KOPT-K1 (cell line): ENCODE data around the gene MAGOHB.
"Not testable (repeated sequence)": the region's sequence is repeated elsewhere in the genome, so short reads cannot be mapped to it uniquely, and the experiment has no call there.

Experiments
- H3K27ac ChIP-seq: fragments of 200-600 bp; sonication (generic); 2 replicates; pipeline ENCODE4 v1.5.1; 2016; ENCODE audit warnings: antibody characterized with exemption, mild to moderate bottlenecking, low read depth, low read length; ENCODE audit not compliant: poor library complexity, severe bottlenecking
- H3K36me3 ChIP-seq: fragments of 200-600 bp; sonication (generic); 2 replicates; pipeline ENCODE4 v1.5.1; 2017; ENCODE audit warnings: antibody characterized with exemption, mild to moderate bottlenecking, low read length, moderate library complexity; ENCODE audit not compliant: insufficient read depth
- H3K9me3 ChIP-seq: fragments of 200-600 bp; sonication (generic); 2 replicates; pipeline ENCODE4 v1.5.1; 2017; ENCODE audit warnings: antibody characterized with exemption, low read length, mild to moderate bottlenecking; ENCODE audit not compliant: insufficient read depth, poor library complexity, severe bottlenecking

MAGOHB gene

DNA sequence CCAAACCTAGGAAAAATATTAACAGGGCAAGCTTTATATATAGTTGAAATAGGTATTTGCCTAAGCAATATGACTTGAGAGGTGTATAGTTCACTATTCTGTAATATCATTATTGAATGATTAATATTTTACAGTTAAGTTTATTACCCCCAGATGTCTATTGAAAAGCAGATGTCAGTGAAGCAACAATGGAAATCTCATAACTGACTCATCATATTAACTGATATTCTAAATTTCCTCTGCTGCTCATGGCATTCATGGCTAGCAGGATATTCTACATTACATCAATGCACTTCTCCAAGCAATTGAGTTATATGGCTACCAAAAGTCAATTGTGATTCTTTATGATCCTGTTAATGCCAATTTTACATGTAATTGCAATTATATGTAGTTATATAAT, 9.7 kb upstream of the MAGOHB start:
- no peaks in the 10 kb centered on the region for H3K36me3 ChIP-seq
- no peaks in the 10 kb centered on the region for H3K9me3 ChIP-seq
- H3K27ac ChIP-seq = no peak overlapping the region

DNA sequence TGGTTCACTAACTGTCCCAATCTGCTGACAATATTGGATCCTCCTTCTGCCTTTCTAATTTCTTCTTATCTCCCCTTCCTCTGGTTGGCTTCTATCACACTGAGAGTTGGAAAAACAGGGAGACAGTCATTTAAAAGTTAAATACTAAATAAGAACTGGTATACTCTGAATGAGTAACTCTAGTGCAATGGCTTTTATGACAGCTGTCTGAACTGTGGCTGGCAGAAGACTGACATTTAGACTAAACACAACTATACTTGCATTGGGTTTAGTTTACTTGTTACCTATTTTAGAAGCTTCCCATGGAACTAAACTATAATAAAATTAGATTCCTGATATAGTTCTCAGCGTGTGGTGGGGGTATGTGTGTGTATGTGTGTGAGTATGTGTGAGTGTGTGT, 7.9 kb upstream of the MAGOHB start:
- H3K9me3 ChIP-seq = no peaks in the 10 kb centered on the region
- no peak overlapping the region for H3K27ac ChIP-seq
- no peaks in the 10 kb centered on the region for H3K36me3 ChIP-seq

DNA sequence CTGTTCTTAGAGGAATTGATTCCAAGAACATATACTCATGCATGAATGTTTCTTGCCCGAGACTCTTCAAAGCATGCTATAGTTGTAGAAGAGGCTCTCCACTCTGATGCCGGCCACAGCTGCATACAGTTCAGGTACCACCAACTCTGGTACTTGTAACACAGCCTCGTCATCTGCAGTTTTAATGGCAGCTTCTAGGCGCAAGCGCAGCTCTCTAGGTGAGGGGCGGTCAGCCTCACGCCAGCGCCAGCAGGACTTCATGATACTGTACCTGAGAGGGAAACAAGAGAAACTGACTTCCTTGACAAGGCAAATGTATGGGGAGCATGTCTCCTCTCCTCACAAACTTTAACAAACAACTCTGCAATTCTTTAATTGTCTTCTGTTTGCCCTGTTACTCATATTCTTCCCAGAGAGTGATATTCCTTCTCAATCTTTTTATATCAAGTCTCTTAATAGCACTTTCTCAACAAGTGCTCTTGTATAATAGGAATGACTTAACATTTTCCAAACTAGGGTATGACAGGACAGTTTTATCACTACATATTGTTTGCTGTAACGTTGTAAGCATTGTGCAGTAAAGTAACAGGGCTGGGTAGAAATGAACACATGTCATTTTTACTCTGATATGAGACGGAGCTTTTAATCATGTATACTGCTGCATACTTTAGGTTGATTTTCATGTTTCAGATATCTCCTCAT, 6.8 kb upstream of the MAGOHB start:
- no peak overlapping the region for H3K27ac ChIP-seq
- no peaks in the 10 kb centered on the region for H3K9me3 ChIP-seq
- no peaks in the 10 kb centered on the region for H3K36me3 ChIP-seq

DNA sequence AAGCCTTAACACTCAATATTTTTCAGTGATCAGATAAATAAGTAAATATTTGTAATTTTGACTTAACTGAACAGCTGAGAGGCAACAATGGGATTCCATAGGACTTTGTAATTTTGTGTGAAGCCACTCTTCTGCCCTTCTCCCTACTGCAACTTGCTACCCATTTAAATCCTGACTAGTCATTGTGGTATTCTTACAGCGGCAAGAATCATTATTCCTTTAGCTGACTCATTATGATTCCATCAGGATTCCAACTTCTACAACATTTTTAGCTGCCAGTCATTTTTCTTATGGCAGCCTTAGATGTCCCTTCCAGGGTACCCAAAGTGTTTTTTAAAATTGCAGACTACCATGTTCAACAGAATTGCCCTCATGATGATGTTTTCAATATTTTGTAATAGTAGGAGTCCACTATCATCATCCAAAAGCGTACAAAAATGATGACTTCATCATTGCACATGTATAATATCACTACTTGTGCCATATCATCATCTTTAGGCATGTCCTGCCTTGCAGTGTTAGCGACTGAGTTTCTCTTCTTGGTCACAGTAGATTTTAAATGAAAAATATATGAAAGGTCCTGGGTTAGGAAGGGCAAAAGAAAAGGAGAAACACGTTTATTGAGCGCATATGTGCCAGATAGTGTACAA, 5.1 kb upstream of the MAGOHB start:
- H3K27ac ChIP-seq = no peak overlapping the region
- no peaks in the 10 kb centered on the region for H3K9me3 ChIP-seq
- H3K36me3 ChIP-seq = no peaks in the 10 kb centered on the region

DNA sequence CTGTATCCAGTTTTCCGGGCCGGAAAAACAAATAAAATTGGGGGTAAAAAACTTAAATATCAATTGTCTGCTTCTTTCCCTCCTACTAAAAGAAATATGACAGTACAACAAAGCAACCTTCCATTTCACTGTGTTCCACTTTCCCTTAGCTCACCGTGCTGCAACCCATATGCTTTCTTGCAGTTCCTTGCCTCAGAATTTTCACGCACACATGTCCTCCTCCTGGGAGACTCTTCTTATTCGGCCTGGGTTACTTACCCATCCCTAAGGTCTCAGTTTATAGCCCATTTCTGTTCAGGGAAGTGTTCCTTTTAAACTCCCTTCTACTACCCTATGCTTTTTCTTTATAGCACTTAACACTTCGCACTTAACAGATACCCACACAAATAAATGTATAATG, 4.5 kb upstream of the MAGOHB start:
- H3K36me3 ChIP-seq = no peaks in the 10 kb centered on the region
- no peaks in the 10 kb centered on the region for H3K9me3 ChIP-seq
- H3K27ac ChIP-seq = no peak overlapping the region

DNA sequence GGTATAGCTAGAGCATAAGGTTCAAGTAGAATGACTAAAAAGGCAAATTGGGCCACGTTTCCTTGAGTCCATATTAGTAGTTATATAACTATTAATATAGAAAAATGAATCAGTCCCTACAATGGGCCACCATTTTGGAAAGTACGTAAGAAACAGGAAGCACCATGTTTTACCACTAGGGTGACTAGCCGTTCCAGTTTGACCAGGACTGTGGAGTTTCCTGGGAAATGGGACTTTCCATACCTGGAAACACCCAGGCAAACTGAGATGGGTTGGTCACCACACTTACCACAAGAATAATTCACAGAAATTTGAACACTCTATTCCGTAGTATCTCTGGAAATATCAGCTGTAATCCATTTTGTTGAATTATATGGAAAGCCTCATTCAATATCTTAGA, 2.1 kb upstream of the MAGOHB start:
- Histone ChIP-seq H3K27ac (no peak overlapping the region), H3K9me3 (no peaks in the 10 kb centered on the region), H3K36me3 (peaks cover 14% of the 10 kb centered on the region)

DNA sequence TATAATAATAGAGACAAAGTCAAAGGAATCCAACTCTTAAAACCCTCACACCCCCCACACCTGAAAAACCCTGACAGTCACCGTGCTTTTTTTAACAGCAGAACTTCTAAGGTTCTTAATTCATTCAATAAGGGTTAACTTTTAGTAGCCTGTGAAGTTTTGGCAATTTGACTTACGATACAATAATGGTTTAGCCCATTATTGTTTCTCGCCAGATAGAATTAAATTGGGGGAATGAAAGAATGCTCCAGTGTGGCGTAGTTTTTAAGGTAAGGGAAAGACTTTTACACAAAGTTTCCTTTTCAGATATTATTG, 604 bp upstream of the MAGOHB start:
- Histone ChIP-seq H3K9me3 (no peaks in the 10 kb centered on the region), H3K27ac (peak overlapping the region; percentile 83)

DNA sequence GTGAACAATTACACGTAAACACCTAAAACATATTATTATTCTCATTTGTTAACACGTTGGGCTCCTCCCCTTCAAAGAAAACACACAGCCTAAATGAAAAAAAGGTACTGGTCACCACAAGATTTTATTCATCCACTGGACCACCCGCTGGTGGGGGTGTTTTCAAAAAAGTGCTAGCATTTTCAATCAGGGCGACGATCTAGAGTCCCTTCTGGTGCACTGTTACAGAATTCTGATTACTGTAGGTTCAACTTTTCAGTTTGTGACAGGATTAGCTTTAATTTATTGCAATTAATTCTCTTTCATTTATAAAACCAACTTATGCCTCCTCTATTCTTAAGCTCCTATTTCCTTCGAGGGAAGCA, 443 bp downstream of the MAGOHB start:
- Histone ChIP-seq H3K27ac (peak overlapping the region; percentile 83), H3K36me3 (peaks cover 40% of the 10 kb centered on the region), H3K9me3 (no peaks in the 10 kb centered on the region)

More for the DNA sequence above, 604 bp upstream of the MAGOHB start:
- H3K36me3 ChIP-seq = peaks cover 29% of the 10 kb centered on the region

DNA sequence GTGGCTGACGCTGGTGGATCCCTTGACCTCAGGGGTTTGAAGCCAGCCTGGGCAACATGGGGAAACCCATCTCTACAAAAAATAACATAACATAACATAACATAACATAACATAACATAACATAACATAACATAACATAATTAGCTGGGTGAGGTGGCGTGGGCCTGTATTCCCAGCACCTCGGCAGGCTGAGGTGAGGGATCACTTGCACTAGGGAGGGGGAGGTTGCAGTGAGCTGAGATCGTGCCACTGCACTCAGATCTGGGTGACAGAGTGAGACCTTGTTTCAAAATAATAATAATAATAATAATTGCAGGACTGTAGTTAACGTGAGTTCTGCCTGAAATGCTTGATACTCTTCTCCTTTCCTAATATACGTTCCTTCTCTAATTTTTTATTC, 1.3 kb downstream of the MAGOHB start:
- no peak overlapping the region for H3K27ac ChIP-seq
- H3K9me3 ChIP-seq = no peaks in the 10 kb centered on the region
- peaks cover 48% of the 10 kb centered on the region for H3K36me3 ChIP-seq

DNA sequence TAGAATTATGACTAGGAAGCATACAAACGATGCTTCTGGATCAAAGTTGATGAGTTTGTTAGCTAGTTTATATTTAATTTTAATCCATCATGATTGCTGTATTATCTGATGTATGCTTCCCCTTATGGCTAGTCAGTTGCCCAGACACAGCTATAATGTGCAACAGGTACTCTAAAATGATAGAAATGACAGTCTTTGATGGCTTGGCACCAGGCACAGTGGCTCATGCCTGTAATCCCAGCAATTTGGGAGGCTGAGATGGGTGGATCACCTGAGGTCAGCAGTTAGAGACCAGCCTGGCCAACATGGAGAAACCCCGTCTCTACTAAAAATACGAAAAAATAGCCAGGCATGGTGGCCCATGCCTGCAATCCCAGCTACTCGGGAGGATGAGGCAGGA, 2.2 kb downstream of the MAGOHB start:
- H3K36me3 ChIP-seq = peaks cover 57% of the 10 kb centered on the region
- H3K27ac ChIP-seq, H3K9me3 ChIP-seq: not testable (repeated sequence)

DNA sequence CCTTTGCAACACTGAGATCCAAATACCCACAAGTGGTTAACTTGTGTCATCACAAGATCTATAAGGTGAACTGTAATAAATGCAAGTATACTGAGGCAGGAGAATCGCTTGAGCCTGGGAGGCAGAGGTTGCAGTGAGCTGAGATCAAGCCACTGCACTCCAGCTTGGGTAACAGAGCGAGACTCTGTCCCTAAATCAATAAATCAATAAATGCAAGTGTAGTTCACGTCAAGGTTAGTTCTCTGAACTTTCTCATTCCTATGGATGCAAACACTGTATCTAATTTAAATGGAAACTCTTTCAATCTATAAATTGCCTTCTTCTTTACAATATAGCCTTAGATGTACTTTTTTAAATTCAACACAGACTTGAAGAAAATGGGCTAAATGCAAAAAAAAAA, 3.2 kb downstream of the MAGOHB start:
- no peaks in the 10 kb centered on the region for H3K9me3 ChIP-seq
- peaks cover 68% of the 10 kb centered on the region for H3K36me3 ChIP-seq

DNA sequence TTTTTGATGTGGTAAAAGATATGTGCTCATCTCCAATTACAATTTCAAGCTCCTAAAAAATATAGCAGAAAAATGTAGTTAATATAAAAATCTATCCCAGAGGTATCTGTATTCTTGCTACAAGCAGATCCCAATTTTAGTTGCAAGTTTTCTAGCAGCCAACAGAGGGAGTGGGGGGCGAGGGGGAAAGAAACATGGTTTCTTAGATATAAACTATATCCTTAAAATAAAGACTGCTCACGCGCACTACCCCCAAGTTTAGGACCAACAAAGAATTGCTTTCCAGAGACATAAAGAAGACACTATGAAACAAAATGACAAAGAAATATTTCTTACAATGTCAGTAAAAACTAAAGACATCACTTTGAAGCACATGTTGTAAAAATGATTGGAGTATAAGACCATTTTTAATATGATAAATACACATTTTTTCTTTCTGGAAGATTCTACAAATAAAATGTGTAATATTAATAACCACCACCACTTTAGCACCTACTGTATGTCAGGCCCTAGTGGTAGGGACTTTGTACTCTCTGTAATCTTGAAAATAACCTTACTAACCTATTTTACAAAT, 5.4 kb downstream of the MAGOHB start:
- Histone ChIP-seq H3K36me3 (peaks cover 88% of the 10 kb centered on the region), H3K9me3 (no peaks in the 10 kb centered on the region), H3K27ac (no peak overlapping the region)

More for the DNA sequence above, 3.2 kb downstream of the MAGOHB start:
- H3K27ac ChIP-seq = no peak overlapping the region

DNA sequence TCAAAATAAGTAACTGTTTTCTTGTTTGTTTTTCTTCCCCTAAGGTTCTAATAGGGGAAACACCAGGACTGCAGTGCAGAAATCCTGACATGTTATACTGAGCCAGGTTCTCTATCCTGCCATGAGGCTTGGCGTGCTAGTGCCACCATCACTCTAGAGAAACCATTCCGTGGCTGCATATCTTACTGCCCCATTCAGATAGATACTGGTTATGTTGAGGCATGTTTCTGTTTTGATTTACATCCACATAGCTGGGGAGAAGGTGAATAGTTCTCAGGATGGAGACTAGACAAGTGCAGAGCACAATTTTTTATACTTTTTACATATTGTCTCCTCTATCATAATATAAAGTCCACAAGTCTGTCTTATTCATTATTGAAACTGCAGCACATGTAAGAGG, 11.5 kb downstream of the MAGOHB start:
- Histone ChIP-seq H3K27ac (no peak overlapping the region), H3K9me3 (no peaks in the 10 kb centered on the region), H3K36me3 (peaks cover 67% of the 10 kb centered on the region)

DNA sequence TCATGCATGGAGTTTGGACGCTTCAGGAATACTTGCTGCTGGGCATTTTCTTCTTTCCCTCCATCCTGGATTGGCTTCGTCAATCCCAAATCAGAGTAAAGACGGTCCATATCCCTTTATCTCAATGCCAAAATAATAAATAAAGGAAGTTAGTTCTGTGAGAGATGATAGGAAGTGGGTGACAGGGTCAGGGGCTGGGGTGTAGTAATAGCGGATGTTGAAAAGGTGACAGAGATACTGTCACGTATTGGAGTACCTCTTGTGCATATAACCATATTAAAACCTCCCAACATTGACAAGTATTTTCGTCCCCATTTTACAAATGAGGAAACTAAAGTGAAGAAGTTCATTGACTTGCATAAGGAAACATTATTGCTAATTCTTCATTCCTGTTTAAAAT, 12.4 kb downstream of the MAGOHB start:
- Histone ChIP-seq H3K27ac (no peak overlapping the region), H3K36me3 (peaks cover 66% of the 10 kb centered on the region), H3K9me3 (no peaks in the 10 kb centered on the region)

DNA sequence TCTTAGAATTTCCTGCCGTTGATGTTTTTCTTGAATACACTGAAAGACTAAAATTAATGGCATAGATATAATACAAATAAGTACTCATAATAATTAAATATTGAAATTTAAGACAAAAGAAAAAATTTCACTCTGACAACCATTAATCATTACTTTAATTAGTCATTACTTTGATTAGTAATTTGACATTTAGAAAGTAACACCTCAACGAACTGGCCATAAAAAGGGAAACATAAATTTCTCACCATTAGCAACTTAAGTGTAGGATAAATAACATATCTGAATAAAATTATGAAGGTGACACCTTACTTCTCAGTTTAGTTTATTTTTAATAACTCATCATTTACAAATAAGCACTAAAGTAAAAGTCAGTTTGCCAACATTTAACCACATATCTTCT, 17.5 kb downstream of the MAGOHB start:
- Histone ChIP-seq H3K36me3 (peaks cover 51% of the 10 kb centered on the region), H3K9me3 (no peaks in the 10 kb centered on the region)

DNA sequence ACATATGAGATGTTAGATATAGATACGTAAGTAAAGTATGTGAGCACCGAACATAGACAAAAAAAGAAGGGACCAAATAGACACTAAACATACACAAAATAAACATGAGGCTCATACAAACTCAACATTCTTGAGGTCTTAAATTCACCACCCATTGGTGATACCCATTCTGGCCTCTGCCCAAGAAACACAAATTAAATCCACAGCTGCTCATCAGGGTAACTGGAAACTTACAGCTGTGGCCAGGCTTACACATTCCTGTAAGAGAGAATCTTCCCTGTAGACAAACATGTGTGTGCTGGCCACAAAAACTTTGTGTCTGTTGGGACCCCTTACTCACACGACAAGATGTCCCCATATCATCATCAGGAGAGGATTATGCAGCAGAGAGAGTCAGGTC, 22.4 kb downstream of the MAGOHB start:
- Histone ChIP-seq H3K36me3 (peaks cover 33% of the 10 kb centered on the region), H3K9me3 (no peaks in the 10 kb centered on the region), H3K27ac (no peak overlapping the region)

More for the DNA sequence above, 17.5 kb downstream of the MAGOHB start:
- no peak overlapping the region for H3K27ac ChIP-seq
